GM23248 (cell line): ENCODE results near the gene ANLN.

Experiments
- EZH2 ChIP-seq: fragments of 200-600 bp; sonication (generic); IDR thresholded peaks from 2 replicates; pipeline ENCODE4 v1.6.1; 2018; ENCODE audit warnings: antibody characterized with exemption, mild to moderate bottlenecking; ENCODE audit not compliant: insufficient read depth, poor library complexity, severe bottlenecking
- EZH2phosphoT487 ChIP-seq: fragments of 200-600 bp; sonication (generic); IDR thresholded peaks from 2 replicates; pipeline ENCODE4 v1.6.1; 2018; ENCODE audit warnings: antibody characterized with exemption, moderate library complexity, mild to moderate bottlenecking, low read depth; ENCODE audit not compliant: insufficient read depth

DNA sequence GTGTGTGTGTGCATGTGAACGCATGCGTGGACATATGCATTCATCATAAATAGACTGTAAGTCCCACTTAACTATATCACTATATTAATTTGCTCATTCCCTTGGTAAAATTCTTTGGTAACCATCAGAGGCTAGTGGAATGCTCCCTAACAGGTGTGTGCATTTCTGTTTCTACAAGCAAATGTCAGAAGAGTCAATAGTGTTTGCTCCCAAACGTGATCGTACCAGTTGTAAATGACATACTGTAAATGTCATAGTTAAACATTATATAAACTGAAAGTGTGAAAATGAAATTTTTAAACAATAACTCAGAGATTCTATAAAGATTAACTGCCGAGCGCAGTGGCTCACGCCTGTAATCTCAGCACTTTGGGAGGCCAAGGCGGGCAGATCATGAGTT is 94.6 kb downstream of the ANLN start:
- no peak for TF ChIP-seq EZH2
- no peak for TF ChIP-seq EZH2phosphoT487
